HFFc6 (cell line): ENCODE results near the gene CHPT1. TPM values are rescaled to one million over a fixed set of nuclear protein-coding genes. Genes with fewer than 3 reads are reported as not detected.

Source experiments
- DNase-seq: peaks from one replicate; pipeline ENCODE4 v3.0.0-alpha.2; 2018
- H3K27ac Mint-ChIP-seq: 2 replicates; pipeline ENCODE4 v1.8.0; 2020; ENCODE audit warnings: mild to moderate bottlenecking, mixed read lengths
- H3K27me3 Mint-ChIP-seq: 2 replicates; pipeline ENCODE4 v1.8.0; 2021; ENCODE audit warnings: mild to moderate bottlenecking, moderate library complexity, mixed read lengths; ENCODE audit not compliant: insufficient read depth
- H3K36me3 Mint-ChIP-seq: 2 replicates; pipeline ENCODE4 v1.8.0; 2021; ENCODE audit warnings: low read depth, mixed read lengths
- H3K4me1 Mint-ChIP-seq: 2 replicates; pipeline ENCODE4 v1.8.0; 2020; ENCODE audit warnings: low read depth, mixed read lengths
- H3K4me3 Mint-ChIP-seq: 2 replicates; pipeline ENCODE4 v1.8.0; 2020; ENCODE audit warnings: mild to moderate bottlenecking, moderate library complexity, mixed read lengths
- H3K9me3 Mint-ChIP-seq: 2 replicates; pipeline ENCODE4 v1.8.0; 2020; ENCODE audit warnings: mild to moderate bottlenecking, mixed read lengths
- CTCF ChIP-seq: fragments of 200-600 bp; sonication (generic); IDR thresholded peaks from 2 replicates; pipeline ENCODE4 v1.5.0; 2021; ENCODE audit warnings: antibody characterized with exemption, mild to moderate bottlenecking
- total RNA-seq, 6 experiments: library from RNA; stranded (reverse); fragmentation: NEBNext Ultra II Directional; extraction: Animal tissue kit (Norgen Biotek cat#: 25700); gene quantifications; 2 replicates in 1 of 6; 3 replicates in 5 of 6; pipeline ENCODE4 v1.2.3, GENCODE V29; 2021

Gene CHPT1
- total RNA-seq, 6 experiments from 2014 or later, result 28.1 to 38.8 (median 34.5) TPM

GRCh38 chr12:101738920-101739665 lies 41.7 kb downstream of the CHPT1 start, which contains the start of gene SYCP3:
TSS of gene SYCP3 (minus strand) at chr12:101739462. CDS start at chr12:101737935, 1,527 bp downstream.
- TF ChIP-seq CTCF, result no peak
- Mint-ChIP-seq H3K36me3 (peaks cover 6% of the 10 kb centered on the region), H3K27ac (no peak within 1 kb of the TSS), H3K4me3 (no peak within 1 kb of the TSS), H3K27me3 (no peaks in the 10 kb centered on the region; the same call in 1 of the 2 replicates), H3K4me1 (no peaks in the 10 kb centered on the region), H3K9me3 (no peaks in the 10 kb centered on the region)
- DNase-seq, result no peak

GRCh38 chr12:101740566-101740965 lies 43.1 kb downstream of the CHPT1 start:
- Mint-ChIP-seq H3K27me3 (no peaks in the 10 kb centered on the region; the same call in 1 of the 2 replicates), H3K27ac (no peak overlapping the region), H3K36me3 (peaks cover 6% of the 10 kb centered on the region), H3K9me3 (no peaks in the 10 kb centered on the region), H3K4me3 (no peak overlapping the region), H3K4me1 (no peaks in the 10 kb centered on the region)
- no peak for TF ChIP-seq CTCF
- no peak for DNase-seq

GRCh38 chr12:101740980-101741379 lies 43.5 kb downstream of the CHPT1 start:
- no peak for TF ChIP-seq CTCF
- H3K27ac Mint-ChIP-seq, result no peak overlapping the region
- DNase-seq, result no peak
- no peaks in the 10 kb centered on the region for H3K9me3 Mint-ChIP-seq
- H3K4me3 Mint-ChIP-seq, result no peak overlapping the region
- no peaks in the 10 kb centered on the region; the same call in 1 of the 2 replicates for H3K27me3 Mint-ChIP-seq
- peaks cover 6% of the 10 kb centered on the region for H3K36me3 Mint-ChIP-seq
- H3K4me1 Mint-ChIP-seq, result no peaks in the 10 kb centered on the region

- Mint-ChIP-seq H3K4me3 (no peak overlapping the region), H3K27ac (no peak overlapping the region), H3K9me3 (no peaks in the 10 kb centered on the region), H3K4me1 (no peaks in the 10 kb centered on the region), H3K27me3 (no peaks in the 10 kb centered on the region; the same call in none of the 2 replicates), H3K36me3 (peaks cover 6% of the 10 kb centered on the region)
- no peak for DNase-seq
- TF ChIP-seq CTCF, result no peak
Measured at GRCh38 chr12:101743242-101743641, 45.8 kb downstream of the CHPT1 start.

- no peak for TF ChIP-seq CTCF
- no peak for DNase-seq
- H3K27me3 Mint-ChIP-seq, result no peaks in the 10 kb centered on the region; the same call in none of the 2 replicates
- H3K36me3 Mint-ChIP-seq, result peaks cover under 1% of the 10 kb centered on the region; the same call in 1 of the 2 replicates
- no peaks in the 10 kb centered on the region for H3K9me3 Mint-ChIP-seq
- no peaks in the 10 kb centered on the region for H3K4me1 Mint-ChIP-seq
- no peak overlapping the region for H3K27ac Mint-ChIP-seq
- no peak overlapping the region for H3K4me3 Mint-ChIP-seq
Measured at GRCh38 chr12:101743724-101744472, 46.5 kb downstream of the CHPT1 start.
